ENCODE results near the gene ORMDL3.

The ORMDL3 gene

GRCh38 chr17:39871801-39872200 lies 55.6 kb downstream of the ORMDL3 start:
- DNase-seq (ENCODE audit: low spot score), result no peak
